Liver (tissue), 9 donors: Measurements from ENCODE around the gene CDC40. TPM values are rescaled to one million over a fixed set of nuclear protein-coding genes. Genes with fewer than 3 reads are reported as not detected.

Experiments used
- DNase-seq: peaks from one replicate; pipeline ENCODE4 v3.0.0-alpha.2; 2017; ENCODE audit warnings: low spot score
- H3K27ac ChIP-seq, 2 donors: one replicate each; pipeline ENCODE4 v1.7.0; 2013; ENCODE audit warnings: inconsistent platforms in 2 of 2, low read length in 2 of 2, control low read depth in 1 of 2, low read depth in 1 of 2, mild to moderate bottlenecking in 1 of 2
- H3K27me3 ChIP-seq, 4 donors: one replicate each; pipeline versions ENCODE4 v1.6.1 to v1.7.0; 2013; ENCODE audit warnings: low read length in 3 of 4, inconsistent platforms in 1 of 4, mild to moderate bottlenecking in 1 of 4, moderate library complexity in 1 of 4; ENCODE audit not compliant: control insufficient read depth in 4 of 4, insufficient read depth in 4 of 4
- H3K36me3 ChIP-seq, 4 donors: one replicate each; pipeline versions ENCODE4 v1.6.1 to v1.7.0; 2013; ENCODE audit warnings: low read length in 3 of 4, mild to moderate bottlenecking in 3 of 4, low read depth in 1 of 4, moderate library complexity in 1 of 4; ENCODE audit not compliant: control insufficient read depth in 4 of 4, insufficient read depth in 3 of 4
- H3K4me1 ChIP-seq, 4 donors: one replicate each; pipeline versions ENCODE4 v1.6.1 to v1.7.0; 2013; ENCODE audit warnings: low read length in 3 of 4, mild to moderate bottlenecking in 3 of 4, moderate library complexity in 1 of 4; ENCODE audit not compliant: control insufficient read depth in 4 of 4, insufficient read depth in 4 of 4
- H3K4me3 ChIP-seq, 3 donors: one replicate each; pipeline versions ENCODE4 v1.6.1 to v1.7.0; 2013; ENCODE audit warnings: low read length in 3 of 3, control low read depth in 1 of 3, low read depth in 1 of 3, mild to moderate bottlenecking in 1 of 3
- H3K9ac ChIP-seq, 2 donors: one replicate each; pipeline ENCODE4 v1.7.0; 2013; ENCODE audit warnings: low read length in 2 of 2, mild to moderate bottlenecking in 2 of 2, moderate library complexity in 2 of 2, control low read depth in 1 of 2, low read depth in 1 of 2
- H3K9me3 ChIP-seq, 4 donors: one replicate each; pipeline versions ENCODE4 v1.6.1 to v1.7.0; 2013; ENCODE audit warnings: low read length in 3 of 4; ENCODE audit not compliant: control insufficient read depth in 4 of 4
- EGR1 ChIP-seq, 2 donors: IDR thresholded peaks; 2 replicates each; pipeline ENCODE4 v1.6.1; 2016 to 2018; ENCODE audit warnings: antibody characterized with exemption in 2 of 2, low read depth in 2 of 2
- FOXA1 ChIP-seq: IDR thresholded peaks from 2 replicates; pipeline ENCODE4 v1.6.1; 2016; ENCODE audit warnings: antibody characterized with exemption
- FOXA2 ChIP-seq: IDR thresholded peaks from 2 replicates; pipeline ENCODE4 v1.6.1; 2016; ENCODE audit warnings: antibody characterized with exemption
- GABPA ChIP-seq, 2 donors: IDR thresholded peaks in 1 of 2; conservative IDR thresholded peaks in 1 of 2; 2 replicates each; pipeline ENCODE4 v1.6.1; 2016; ENCODE audit warnings: antibody characterized with exemption in 2 of 2, mild to moderate bottlenecking in 1 of 2, moderate library complexity in 1 of 2
- HNF4A ChIP-seq, 2 donors: conservative IDR thresholded peaks; 2 replicates each; pipeline ENCODE4 v1.6.1; 2016; ENCODE audit warnings: antibody characterized with exemption in 2 of 2, mild to moderate bottlenecking in 2 of 2
- HNF4G ChIP-seq: IDR thresholded peaks from 2 replicates; pipeline ENCODE4 v1.6.1; 2016; ENCODE audit warnings: antibody characterized with exemption
- JUND ChIP-seq, 2 donors: IDR thresholded peaks; 2 replicates each; pipeline ENCODE4 v1.6.1; 2016; ENCODE audit warnings: antibody characterized with exemption in 2 of 2
- NR2F2 ChIP-seq: IDR thresholded peaks from 2 replicates; pipeline ENCODE4 v1.6.1; 2016; ENCODE audit warnings: antibody characterized with exemption
- RAD21 ChIP-seq, 2 donors: IDR thresholded peaks; 2 replicates each; pipeline ENCODE4 v1.6.1; 2016; ENCODE audit warnings: antibody characterized with exemption in 2 of 2, mild to moderate bottlenecking in 2 of 2
- RXRA ChIP-seq, 2 donors: IDR thresholded peaks; 2 replicates each; pipeline ENCODE4 v1.6.1; 2017 to 2018; ENCODE audit warnings: antibody characterized with exemption in 2 of 2, mild to moderate bottlenecking in 1 of 2
- SP1 ChIP-seq: IDR thresholded peaks from 2 replicates; pipeline ENCODE4 v1.6.1; 2018; ENCODE audit warnings: antibody characterized with exemption, mild to moderate bottlenecking
- TAF1 ChIP-seq: conservative IDR thresholded peaks from 2 replicates; pipeline ENCODE4 v1.6.1; 2016; ENCODE audit warnings: antibody characterized with exemption, mild to moderate bottlenecking
- YY1 ChIP-seq: IDR thresholded peaks from 2 replicates; pipeline ENCODE4 v1.6.1; 2016; ENCODE audit warnings: antibody characterized with exemption, mild to moderate bottlenecking
- WGBS: extraction: QIAGEN DNeasy Blood & Tissue Kit; methylation state at CpG from one replicate; pipeline ENCODE4 v1.1.7; 2013; 5-methylcytosine and 5-hydroxymethylcytosine counted together
- polyA plus RNA-seq, 2 donors: library from polyadenylated mRNA; stranded (reverse) in 1 of 2; unstranded in 1 of 2; fragments of 200-250 nt in 1 of 2; fragments of >200 nt in 1 of 2; fragmentation: Nextera tagmentation in 1 of 2; extraction: Ambion mirVana in 1 of 2; gene quantifications; one replicate each; pipeline versions ENCODE4 v1.2.1 to v1.2.3, GENCODE V29; 2013 to 2015
- total RNA-seq, 2 donors: library from RNA; depleted of rRNA; stranded (reverse); fragments of >200 nt; gene quantifications; one replicate each; pipeline ENCODE4 v1.2.3, GENCODE V29; 2014
- TF ChIP-seq, protein P1 (sequence below): IDR thresholded peaks from 2 replicates; pipeline ENCODE4 v1.6.1; 2016; ENCODE audit warnings: antibody characterized with exemption, mild to moderate bottlenecking
- TF ChIP-seq, protein P2 (sequence below): IDR thresholded peaks from 2 replicates; pipeline ENCODE4 v1.6.1; 2016; ENCODE audit warnings: antibody characterized with exemption
- TF ChIP-seq, protein P3 (sequence below): IDR thresholded peaks from 2 replicates; pipeline ENCODE4 v1.6.1; 2016; ENCODE audit warnings: antibody characterized with exemption
- TF ChIP-seq, protein P4 (sequence below): fragments of 150-350 bp; IDR thresholded peaks from 2 replicates; pipeline ENCODE4 v1.5.1; 2017; ENCODE audit warnings: improper control_type of control experiment, low read depth, low read length; ENCODE audit not compliant: missing input control
- TF ChIP-seq, protein P5 (sequence below): IDR thresholded peaks from 2 replicates; pipeline ENCODE4 v1.6.1; 2016; ENCODE audit warnings: antibody characterized with exemption
- donor health status: healthy.
- donor health status: healthy.
- donor health status: healthy.
- donor health status: healthy.
- donor health status: healthy.

The CDC40 gene
- total and polyA plus RNA-seq, 4 donors: 6.7 to 19.8 (median 13.3) TPM

DNA sequence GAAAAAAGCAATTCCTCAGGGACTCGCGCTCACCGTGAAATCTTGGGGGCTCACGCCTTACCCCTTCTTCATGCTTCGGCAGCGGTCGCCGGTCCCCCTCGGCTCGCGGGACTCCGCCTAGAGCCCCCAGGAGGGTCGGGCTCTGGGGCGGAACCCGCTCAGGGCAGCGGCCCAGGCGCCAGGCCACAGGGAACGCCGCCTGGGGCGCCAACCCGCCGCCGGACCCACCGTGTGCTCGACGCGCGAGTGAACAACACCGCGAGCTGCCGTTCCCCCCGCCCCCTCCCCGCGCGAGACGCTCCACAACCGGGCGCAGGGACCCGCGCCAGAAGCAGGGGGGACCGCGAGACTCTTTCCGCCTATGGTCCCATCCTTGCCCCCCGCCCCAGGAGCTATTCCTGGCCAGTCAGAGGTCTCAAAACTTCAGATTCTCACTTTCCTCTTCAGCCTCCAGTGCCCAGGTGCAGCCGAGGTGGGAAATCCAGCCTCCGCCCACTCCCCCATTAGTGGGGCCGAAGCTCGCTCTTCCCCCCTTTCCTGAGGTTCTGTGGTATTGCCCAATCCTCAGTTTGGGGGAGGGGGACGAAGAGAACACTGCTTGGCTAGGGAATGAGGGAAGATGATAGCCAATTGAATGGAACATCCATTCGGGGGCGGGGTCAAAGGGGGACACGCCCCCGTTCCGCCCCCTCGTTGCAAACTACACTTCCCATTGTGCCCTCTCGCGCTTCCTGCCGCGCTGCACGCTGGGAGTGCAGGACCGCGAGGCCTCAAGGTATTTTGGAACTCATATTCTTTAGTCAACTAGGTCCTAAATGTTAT, 610 bp upstream of the CDC40 start, which contains the start of gene WASF1:
TSS of gene WASF1 (minus strand) at position 265 of the 822 bp plus-strand sequence. CDS start 52,069 bp downstream, outside the sequence.
- peak within 1 kb of the TSS; percentile 60 to 96 (median 76) for H3K4me3 ChIP-seq
- peak; percentile 93 for DNase-seq
- peak within 1 kb of the TSS; percentile 76 to 84 for H3K27ac ChIP-seq
- H3K36me3 ChIP-seq: no peaks in the 10 kb centered on the region
- no peaks in the 10 kb centered on the region for H3K9me3 ChIP-seq
- peak within 1 kb of the TSS; percentile 84 for H3K9ac ChIP-seq
- peaks cover 2 to 43% (median 34%) of the 10 kb centered on the region in 4 donors for H3K4me1 ChIP-seq
- TF ChIP-seq, protein P1, sequence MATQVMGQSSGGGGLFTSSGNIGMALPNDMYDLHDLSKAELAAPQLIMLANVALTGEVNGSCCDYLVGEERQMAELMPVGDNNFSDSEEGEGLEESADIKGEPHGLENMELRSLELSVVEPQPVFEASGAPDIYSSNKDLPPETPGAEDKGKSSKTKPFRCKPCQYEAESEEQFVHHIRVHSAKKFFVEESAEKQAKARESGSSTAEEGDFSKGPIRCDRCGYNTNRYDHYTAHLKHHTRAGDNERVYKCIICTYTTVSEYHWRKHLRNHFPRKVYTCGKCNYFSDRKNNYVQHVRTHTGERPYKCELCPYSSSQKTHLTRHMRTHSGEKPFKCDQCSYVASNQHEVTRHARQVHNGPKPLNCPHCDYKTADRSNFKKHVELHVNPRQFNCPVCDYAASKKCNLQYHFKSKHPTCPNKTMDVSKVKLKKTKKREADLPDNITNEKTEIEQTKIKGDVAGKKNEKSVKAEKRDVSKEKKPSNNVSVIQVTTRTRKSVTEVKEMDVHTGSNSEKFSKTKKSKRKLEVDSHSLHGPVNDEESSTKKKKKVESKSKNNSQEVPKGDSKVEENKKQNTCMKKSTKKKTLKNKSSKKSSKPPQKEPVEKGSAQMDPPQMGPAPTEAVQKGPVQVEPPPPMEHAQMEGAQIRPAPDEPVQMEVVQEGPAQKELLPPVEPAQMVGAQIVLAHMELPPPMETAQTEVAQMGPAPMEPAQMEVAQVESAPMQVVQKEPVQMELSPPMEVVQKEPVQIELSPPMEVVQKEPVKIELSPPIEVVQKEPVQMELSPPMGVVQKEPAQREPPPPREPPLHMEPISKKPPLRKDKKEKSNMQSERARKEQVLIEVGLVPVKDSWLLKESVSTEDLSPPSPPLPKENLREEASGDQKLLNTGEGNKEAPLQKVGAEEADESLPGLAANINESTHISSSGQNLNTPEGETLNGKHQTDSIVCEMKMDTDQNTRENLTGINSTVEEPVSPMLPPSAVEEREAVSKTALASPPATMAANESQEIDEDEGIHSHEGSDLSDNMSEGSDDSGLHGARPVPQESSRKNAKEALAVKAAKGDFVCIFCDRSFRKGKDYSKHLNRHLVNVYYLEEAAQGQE: peak; percentile 72
- TF ChIP-seq JUND (IDR thresholded peaks at IDR 0.05) (no peak), HNF4G (no peak), RXRA (IDR thresholded peaks at IDR 0.05) (peak; percentile 43 to 54), FOXA2 (no peak), GABPA (IDR thresholded peaks at IDR 0.05 in 1 of 2, conservative IDR thresholded peaks at IDR 0.05 in 1 of 2) (peak; percentile 66 to 91), TAF1 (no peak), RAD21 (IDR thresholded peaks at IDR 0.05) (peak; percentile 21 to 37), FOXA1 (no peak), SP1 (peak; percentile 95), HNF4A (conservative IDR thresholded peaks at IDR 0.05) (no peak), NR2F2 (peak; percentile 44), YY1 (peak; percentile 84), EGR1 (IDR thresholded peaks at IDR 0.05; ENCODE audit: low read depth in 2 of 2) (peak; percentile 90 to 93)
- TF ChIP-seq, protein P2, sequence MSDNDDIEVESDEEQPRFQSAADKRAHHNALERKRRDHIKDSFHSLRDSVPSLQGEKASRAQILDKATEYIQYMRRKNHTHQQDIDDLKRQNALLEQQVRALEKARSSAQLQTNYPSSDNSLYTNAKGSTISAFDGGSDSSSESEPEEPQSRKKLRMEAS: peak; percentile 92
- TF ChIP-seq, protein P3, sequence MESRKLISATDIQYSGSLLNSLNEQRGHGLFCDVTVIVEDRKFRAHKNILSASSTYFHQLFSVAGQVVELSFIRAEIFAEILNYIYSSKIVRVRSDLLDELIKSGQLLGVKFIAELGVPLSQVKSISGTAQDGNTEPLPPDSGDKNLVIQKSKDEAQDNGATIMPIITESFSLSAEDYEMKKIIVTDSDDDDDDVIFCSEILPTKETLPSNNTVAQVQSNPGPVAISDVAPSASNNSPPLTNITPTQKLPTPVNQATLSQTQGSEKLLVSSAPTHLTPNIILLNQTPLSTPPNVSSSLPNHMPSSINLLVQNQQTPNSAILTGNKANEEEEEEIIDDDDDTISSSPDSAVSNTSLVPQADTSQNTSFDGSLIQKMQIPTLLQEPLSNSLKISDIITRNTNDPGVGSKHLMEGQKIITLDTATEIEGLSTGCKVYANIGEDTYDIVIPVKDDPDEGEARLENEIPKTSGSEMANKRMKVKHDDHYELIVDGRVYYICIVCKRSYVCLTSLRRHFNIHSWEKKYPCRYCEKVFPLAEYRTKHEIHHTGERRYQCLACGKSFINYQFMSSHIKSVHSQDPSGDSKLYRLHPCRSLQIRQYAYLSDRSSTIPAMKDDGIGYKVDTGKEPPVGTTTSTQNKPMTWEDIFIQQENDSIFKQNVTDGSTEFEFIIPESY: peak; percentile 96
- TF ChIP-seq, protein P4, sequence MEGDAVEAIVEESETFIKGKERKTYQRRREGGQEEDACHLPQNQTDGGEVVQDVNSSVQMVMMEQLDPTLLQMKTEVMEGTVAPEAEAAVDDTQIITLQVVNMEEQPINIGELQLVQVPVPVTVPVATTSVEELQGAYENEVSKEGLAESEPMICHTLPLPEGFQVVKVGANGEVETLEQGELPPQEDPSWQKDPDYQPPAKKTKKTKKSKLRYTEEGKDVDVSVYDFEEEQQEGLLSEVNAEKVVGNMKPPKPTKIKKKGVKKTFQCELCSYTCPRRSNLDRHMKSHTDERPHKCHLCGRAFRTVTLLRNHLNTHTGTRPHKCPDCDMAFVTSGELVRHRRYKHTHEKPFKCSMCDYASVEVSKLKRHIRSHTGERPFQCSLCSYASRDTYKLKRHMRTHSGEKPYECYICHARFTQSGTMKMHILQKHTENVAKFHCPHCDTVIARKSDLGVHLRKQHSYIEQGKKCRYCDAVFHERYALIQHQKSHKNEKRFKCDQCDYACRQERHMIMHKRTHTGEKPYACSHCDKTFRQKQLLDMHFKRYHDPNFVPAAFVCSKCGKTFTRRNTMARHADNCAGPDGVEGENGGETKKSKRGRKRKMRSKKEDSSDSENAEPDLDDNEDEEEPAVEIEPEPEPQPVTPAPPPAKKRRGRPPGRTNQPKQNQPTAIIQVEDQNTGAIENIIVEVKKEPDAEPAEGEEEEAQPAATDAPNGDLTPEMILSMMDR: no peak
- TF ChIP-seq, protein P5, sequence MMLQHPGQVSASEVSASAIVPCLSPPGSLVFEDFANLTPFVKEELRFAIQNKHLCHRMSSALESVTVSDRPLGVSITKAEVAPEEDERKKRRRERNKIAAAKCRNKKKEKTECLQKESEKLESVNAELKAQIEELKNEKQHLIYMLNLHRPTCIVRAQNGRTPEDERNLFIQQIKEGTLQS: peak; percentile 22
- WGBS: under 1% methylated on average over 62 of the region's 62 CpGs
- H3K27me3 ChIP-seq: no peaks in the 10 kb centered on the region
